CD14-positive monocyte (primary cell): ENCODE measurements around the gene MPP1. TPM values are rescaled to one million over a fixed set of nuclear protein-coding genes. Genes with fewer than 3 reads are reported as not detected.

ENCODE experiments used
- DNase-seq, 3 donors: peaks; one replicate each; pipeline ENCODE4 v3.0.0-alpha.2; 2011 to 2022
- H2AFZ ChIP-seq: 2 replicates; pipeline ENCODE4 v1.6.0; 2012; ENCODE audit warnings: mild to moderate bottlenecking, low read depth, low read length, inconsistent platforms; ENCODE audit not compliant: insufficient read depth, poor library complexity, severe bottlenecking
- H3K27ac ChIP-seq, 2 donors: 1 replicate in 1 of 2; 2 replicates in 1 of 2; pipeline ENCODE4 v1.5.1; 2012 to 2013; ENCODE audit warnings: low read length in 2 of 2, control low read depth in 1 of 2, inconsistent platforms in 1 of 2, low read depth in 1 of 2, mild to moderate bottlenecking in 1 of 2
- H3K27me3 ChIP-seq, 2 donors: one replicate each; pipeline versions ENCODE4 v1.6.0 to v1.6.1; 2011 to 2013; ENCODE audit warnings: low read length in 2 of 2; ENCODE audit not compliant: control insufficient read depth in 2 of 2, insufficient read depth in 2 of 2
- H3K36me3 ChIP-seq, 2 donors: replicated peaks in 1 of 2; 1 replicate in 1 of 2; 2 replicates in 1 of 2; pipeline versions ENCODE4 v1.5.1 to v1.6.1; 2012 to 2013; ENCODE audit warnings: low read length in 2 of 2, control low read depth in 1 of 2, inconsistent platforms in 1 of 2, mild to moderate bottlenecking in 1 of 2; ENCODE audit not compliant: insufficient read depth in 2 of 2, control insufficient read depth in 1 of 2
- H3K4me1 ChIP-seq, 2 donors: 1 replicate in 1 of 2; 2 replicates in 1 of 2; pipeline versions ENCODE4 v1.5.1 to v1.6.1; 2012 to 2013; ENCODE audit warnings: low read length in 2 of 2, control low read depth in 1 of 2, inconsistent platforms in 1 of 2, mild to moderate bottlenecking in 1 of 2, moderate library complexity in 1 of 2; ENCODE audit not compliant: insufficient read depth in 2 of 2, control insufficient read depth in 1 of 2
- H3K4me2 ChIP-seq: replicated peaks from 2 replicates; pipeline ENCODE3; 2012; ENCODE audit warnings: low read length, moderate library complexity, mild to moderate bottlenecking; ENCODE audit not compliant: poor library complexity, severe bottlenecking; ENCODE audit errors: extremely low read depth
- H3K4me3 ChIP-seq, 3 experiments: fragments of 200-600 bp in 1 of 3; sonication (generic) in 1 of 3; replicated peaks in 1 of 3; 1 replicate in 2 of 3; 2 replicates in 1 of 3; pipeline ENCODE4 v1.5.1; 2011 to 2013; ENCODE audit warnings: low read length in 3 of 3, mild to moderate bottlenecking in 3 of 3, control low read depth in 2 of 3, low read depth in 2 of 3, inconsistent platforms in 1 of 3, moderate library complexity in 1 of 3
- H3K79me2 ChIP-seq: 2 replicates; pipeline ENCODE4 v1.6.0; 2012; ENCODE audit warnings: mild to moderate bottlenecking, control low read depth, inconsistent platforms, low read length, moderate library complexity; ENCODE audit not compliant: insufficient read depth
- H3K9ac ChIP-seq: 2 replicates; pipeline ENCODE4 v1.6.0; 2017; ENCODE audit warnings: low read length, mild to moderate bottlenecking; ENCODE audit not compliant: insufficient read depth, poor library complexity, severe bottlenecking
- H3K9me3 ChIP-seq, 2 donors: replicated peaks in 1 of 2; 1 replicate in 1 of 2; 2 replicates in 1 of 2; pipeline versions ENCODE4 v1.5.1 to v1.6.1; 2012 to 2013; ENCODE audit warnings: low read length in 2 of 2, control low read depth in 1 of 2; ENCODE audit not compliant: control insufficient read depth in 1 of 2, insufficient read depth in 1 of 2
- H4K20me1 ChIP-seq: 2 replicates; pipeline ENCODE4 v1.6.0; 2012; ENCODE audit warnings: mild to moderate bottlenecking, low read length, control low read depth, moderate library complexity; ENCODE audit not compliant: insufficient read depth
- H3K27ac Mint-ChIP-seq, 7 donors: one replicate each; pipeline ENCODE4 v1.8.0; 2020; ENCODE audit warnings: mild to moderate bottlenecking in 7 of 7, mixed read lengths in 7 of 7, moderate library complexity in 6 of 7, inconsistent platforms in 2 of 7
- H3K27me3 Mint-ChIP-seq, 3 donors: one replicate each; pipeline ENCODE4 v1.8.0; 2021 to 2022; ENCODE audit warnings: low read depth in 3 of 3, mild to moderate bottlenecking in 3 of 3, mixed read lengths in 3 of 3, moderate library complexity in 3 of 3, inconsistent platforms in 1 of 3
- H3K36me3 Mint-ChIP-seq, 2 donors: one replicate each; pipeline ENCODE4 v1.8.0; 2020; ENCODE audit warnings: mixed read lengths in 2 of 2, inconsistent platforms in 1 of 2, mild to moderate bottlenecking in 1 of 2
- H3K4me1 Mint-ChIP-seq: one replicate; pipeline ENCODE4 v1.8.0; 2020; ENCODE audit warnings: mild to moderate bottlenecking, mixed read lengths
- H3K4me3 Mint-ChIP-seq, 2 donors: one replicate each; pipeline ENCODE4 v1.8.0; 2020; ENCODE audit warnings: mild to moderate bottlenecking in 2 of 2, mixed read lengths in 2 of 2, moderate library complexity in 1 of 2
- H3K9me3 Mint-ChIP-seq, 7 donors: one replicate each; pipeline ENCODE4 v1.8.0; 2020 to 2022; ENCODE audit warnings: mixed read lengths in 7 of 7, mild to moderate bottlenecking in 6 of 7, moderate library complexity in 6 of 7, inconsistent platforms in 2 of 7
- WGBS: methylation state at CpG from one replicate; pipeline ENCODE4 v1.1.5; 2013; ENCODE audit warnings: missing lambda C conversion rate; ENCODE audit not compliant: insufficient coverage; 5-methylcytosine and 5-hydroxymethylcytosine counted together
- intact Hi-C, 2 donors: fragments of 100-400 bp; cut with micrococcal nuclease; formaldehyde crosslinking; loops; one replicate each; pipeline versions ENCODE4 v1.15.0 to v1.15.1; 2023
- polyA plus RNA-seq, 3 donors: library from polyadenylated mRNA; depleted of rRNA in 1 of 3; unstranded in 2 of 3; stranded (reverse) in 1 of 3; fragments of 300-500 nt in 2 of 3; fragments of >200 nt in 1 of 3; fragmentation: Illumina TruSeq in 2 of 3; gene quantifications; 1 replicate in 2 of 3; 2 replicates in 1 of 3; pipeline ENCODE4 v1.2.3, GENCODE V29; 2012 to 2021
- TF ChIP-seq, protein P1 (sequence below): fragments of 200-600 bp; IDR thresholded peaks from one replicate; pipeline ENCODE4 v1.8.0; 2022; ENCODE audit warnings: antibody characterized with exemption, mild to moderate bottlenecking

MPP1 gene
- polyA plus RNA-seq, 3 donors = 120 to 139 (median 135) TPM

DNA sequence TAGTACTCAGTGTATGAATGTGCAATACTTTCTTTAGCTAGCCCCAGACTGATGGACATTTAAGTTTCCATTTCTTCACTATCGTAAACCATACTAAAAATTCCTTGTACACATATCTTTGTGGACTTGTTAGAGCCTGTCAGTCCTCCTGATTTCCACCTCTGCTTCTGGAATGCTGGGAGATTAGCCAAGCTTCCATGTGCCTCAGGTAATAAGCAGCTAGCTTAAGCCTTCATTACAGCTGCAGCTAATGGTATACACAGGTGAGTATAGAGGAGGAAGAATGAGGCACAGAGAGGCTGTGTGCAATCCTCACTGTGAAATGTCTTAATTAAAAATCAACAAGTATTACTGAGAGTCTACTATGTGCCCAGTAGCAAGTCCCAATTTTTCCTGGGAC is 19.4 kb upstream of the MPP1 start:
- H4K20me1 ChIP-seq = no peaks in the 10 kb centered on the region
- H3K9ac ChIP-seq = no peak overlapping the region
- no peaks in the 10 kb centered on the region for H3K9me3 ChIP-seq
- peaks cover 19% of the 10 kb centered on the region for H3K4me1 Mint-ChIP-seq
- WGBS = no CpG with 5 or more reads among the region's 1 CpG
- H3K27me3 Mint-ChIP-seq = peaks cover 0 to 2% (median 0%) of the 10 kb centered on the region in 3 donors
- no peak overlapping the region for H3K4me2 ChIP-seq
- TF ChIP-seq, protein P1, sequence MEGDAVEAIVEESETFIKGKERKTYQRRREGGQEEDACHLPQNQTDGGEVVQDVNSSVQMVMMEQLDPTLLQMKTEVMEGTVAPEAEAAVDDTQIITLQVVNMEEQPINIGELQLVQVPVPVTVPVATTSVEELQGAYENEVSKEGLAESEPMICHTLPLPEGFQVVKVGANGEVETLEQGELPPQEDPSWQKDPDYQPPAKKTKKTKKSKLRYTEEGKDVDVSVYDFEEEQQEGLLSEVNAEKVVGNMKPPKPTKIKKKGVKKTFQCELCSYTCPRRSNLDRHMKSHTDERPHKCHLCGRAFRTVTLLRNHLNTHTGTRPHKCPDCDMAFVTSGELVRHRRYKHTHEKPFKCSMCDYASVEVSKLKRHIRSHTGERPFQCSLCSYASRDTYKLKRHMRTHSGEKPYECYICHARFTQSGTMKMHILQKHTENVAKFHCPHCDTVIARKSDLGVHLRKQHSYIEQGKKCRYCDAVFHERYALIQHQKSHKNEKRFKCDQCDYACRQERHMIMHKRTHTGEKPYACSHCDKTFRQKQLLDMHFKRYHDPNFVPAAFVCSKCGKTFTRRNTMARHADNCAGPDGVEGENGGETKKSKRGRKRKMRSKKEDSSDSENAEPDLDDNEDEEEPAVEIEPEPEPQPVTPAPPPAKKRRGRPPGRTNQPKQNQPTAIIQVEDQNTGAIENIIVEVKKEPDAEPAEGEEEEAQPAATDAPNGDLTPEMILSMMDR = no peak
- H3K4me1 ChIP-seq = peaks cover 13 to 14% of the 10 kb centered on the region in 2 donors
- intact Hi-C loops = no loop called here
- no peak overlapping the region for H3K27ac Mint-ChIP-seq
- no peaks in the 10 kb centered on the region for H3K36me3 Mint-ChIP-seq
- H3K79me2 ChIP-seq = no peaks in the 10 kb centered on the region
- H3K27me3 ChIP-seq = no peaks in the 10 kb centered on the region
- peaks cover 0 to 2% (median 0%) of the 10 kb centered on the region in 7 donors for H3K9me3 Mint-ChIP-seq
- no peak overlapping the region for H3K4me3 Mint-ChIP-seq
- H3K36me3 ChIP-seq = no peaks in the 10 kb centered on the region
- no peak overlapping the region for H3K4me3 ChIP-seq
- DNase-seq = no peak
- H2AFZ ChIP-seq = no peak overlapping the region
- H3K27ac ChIP-seq = no peak overlapping the region

- Histone ChIP-seq H3K4me3 (no peak overlapping the region), H3K9me3 (no peaks in the 10 kb centered on the region), H3K9ac (no peak overlapping the region), H4K20me1 (no peaks in the 10 kb centered on the region), H3K27ac (no peak overlapping the region), H3K4me1 (peaks cover 0 to under 1% of the 10 kb centered on the region in 2 donors), H3K27me3 (no peaks in the 10 kb centered on the region), H2AFZ (no peak overlapping the region), H3K4me2 (no peak overlapping the region), H3K79me2 (no peaks in the 10 kb centered on the region), H3K36me3 (no peaks in the 10 kb centered on the region)
- H3K4me3 Mint-ChIP-seq = no peak overlapping the region
- no peaks in the 10 kb centered on the region for H3K36me3 Mint-ChIP-seq
- intact Hi-C loops = no loop called here
- no peaks in the 10 kb centered on the region for H3K4me1 Mint-ChIP-seq
- WGBS = no CpG with 5 or more reads among the region's 3 CpGs
- H3K27ac Mint-ChIP-seq = no peak overlapping the region
- H3K9me3 Mint-ChIP-seq = peaks cover 0 to 7% (median 6%) of the 10 kb centered on the region in 7 donors
- H3K27me3 Mint-ChIP-seq = peaks cover 0 to 2% (median 0%) of the 10 kb centered on the region in 3 donors
- no peak for DNase-seq
- TF ChIP-seq, protein P1 = no peak
Measured at GRCh38 chrX:154822029-154822428, 16.7 kb upstream of the MPP1 start.
